Effector CD4-positive, alpha-beta T cell (primary cell): Measurements from ENCODE around the gene TMTC3.
"Not testable (repeated sequence)": the region's sequence is repeated elsewhere in the genome, so short reads cannot be mapped to it uniquely, and the experiment has no call there.

Experiments used
- DNase-seq: peaks from one replicate; pipeline ENCODE4 v3.0.0-alpha.2; 2020
- total RNA-seq: gene quantifications from one replicate; lab custom pipeline; 2026; lab: John Stamatoyannopoulos, UW

Gene TMTC3
- 18.9 reads per million, percentile 45 among the genes with 10 or more reads in this experiment for total RNA-seq

- peak; percentile 93 for DNase-seq
Measured at GRCh38 chr12:88141774-88142609, at the start of gene TMTC3, which contains the start of gene CEP290. Gene TMTC3, plus strand, starts transcription at chr12:88142307. Its CDS starts 6,009 bp downstream, at chr12:88148316. Gene CEP290, minus strand, starts transcription at chr12:88142088. Its CDS starts 781 bp downstream, at chr12:88141307.

GRCh38 chr12:88092771-88093170, 49.3 kb upstream of the TMTC3 start:
- no peak for DNase-seq

- no peak for DNase-seq
Measured at GRCh38 chr12:88093573-88093972, 48.5 kb upstream of the TMTC3 start.

- no peak for DNase-seq
Measured at GRCh38 chr12:88108021-88108420, 34.1 kb upstream of the TMTC3 start.

- no peak for DNase-seq
Measured at GRCh38 chr12:88111074-88111652, 30.9 kb upstream of the TMTC3 start.

GRCh38 chr12:88113871-88114270, 28.2 kb upstream of the TMTC3 start:
- DNase-seq = no peak

- DNase-seq = no peak
Measured at GRCh38 chr12:88122666-88123065, 19.4 kb upstream of the TMTC3 start.

GRCh38 chr12:88127099-88127498, 15.0 kb upstream of the TMTC3 start:
- no peak for DNase-seq

- DNase-seq = no peak
Measured at GRCh38 chr12:88127855-88128254, 14.3 kb upstream of the TMTC3 start.

- DNase-seq = no peak
Measured at GRCh38 chr12:88132392-88132791, 9.7 kb upstream of the TMTC3 start.

GRCh38 chr12:88133181-88133580, 8.9 kb upstream of the TMTC3 start:
- DNase-seq = not testable (repeated sequence)

- not testable (repeated sequence) for DNase-seq
Measured at GRCh38 chr12:88139711-88140110, 2.4 kb upstream of the TMTC3 start.

- no peak for DNase-seq
Measured at GRCh38 chr12:88141425-88141773, 708 bp upstream of the TMTC3 start.

GRCh38 chr12:88142610-88142991, 494 bp downstream of the TMTC3 start:
- DNase-seq = peak; percentile 11

- DNase-seq = no peak
Measured at GRCh38 chr12:88144037-88144436, 1.9 kb downstream of the TMTC3 start.

GRCh38 chr12:88144546-88145468, 2.7 kb downstream of the TMTC3 start:
- no peak for DNase-seq

- no peak for DNase-seq
Measured at GRCh38 chr12:88145567-88146505, 3.7 kb downstream of the TMTC3 start.

GRCh38 chr12:88150063-88150462, 8.0 kb downstream of the TMTC3 start:
- DNase-seq = no peak

- DNase-seq = no peak
Measured at GRCh38 chr12:88153959-88154358, 11.9 kb downstream of the TMTC3 start.

GRCh38 chr12:88156075-88156654, 14.1 kb downstream of the TMTC3 start:
- DNase-seq = no peak

- no peak for DNase-seq
Measured at GRCh38 chr12:88163371-88163770, 21.3 kb downstream of the TMTC3 start.

GRCh38 chr12:88166179-88166578, 24.1 kb downstream of the TMTC3 start:
- DNase-seq = no peak
